Endodermal cell (in vitro differentiated cells): ENCODE data around the gene ISG20L2. TPM values are rescaled to one million over a fixed set of nuclear protein-coding genes. Genes with fewer than 3 reads are reported as not detected.

ENCODE experiments used
- DNase-seq: peaks from one replicate; pipeline ENCODE4 v3.0.0-alpha.2; 2017
- H3K27ac ChIP-seq: 2 replicates; pipeline ENCODE4 v1.5.1; 2013; ENCODE audit warnings: mild to moderate bottlenecking, low read depth, low read length, moderate library complexity
- H3K27me3 ChIP-seq: 2 replicates; pipeline ENCODE4 v1.6.1; 2013; ENCODE audit warnings: mild to moderate bottlenecking, low read length, moderate library complexity; ENCODE audit not compliant: insufficient read depth, control insufficient read depth, poor library complexity, severe bottlenecking
- H3K36me3 ChIP-seq: 2 replicates; pipeline ENCODE4 v1.7.0; 2013; ENCODE audit warnings: mild to moderate bottlenecking, low read length, moderate library complexity; ENCODE audit not compliant: control insufficient read depth, insufficient read depth
- H3K4me1 ChIP-seq: one replicate; pipeline ENCODE4 v1.7.0; 2013; ENCODE audit warnings: low read length; ENCODE audit not compliant: control insufficient read depth, insufficient read depth
- H3K4me3 ChIP-seq: 2 replicates; pipeline ENCODE4 v1.5.1; 2013; ENCODE audit warnings: mild to moderate bottlenecking, low read length, moderate library complexity
- H3K9ac ChIP-seq: 2 replicates; pipeline ENCODE4 v1.6.1; 2013; ENCODE audit warnings: mild to moderate bottlenecking, low read length, moderate library complexity; ENCODE audit not compliant: poor library complexity, severe bottlenecking; ENCODE audit errors: extremely low read depth
- H3K9me3 ChIP-seq: 2 replicates; pipeline ENCODE4 v1.6.1; 2013; ENCODE audit warnings: mild to moderate bottlenecking, low read length, moderate library complexity; ENCODE audit not compliant: control insufficient read depth
- H3K27ac Mint-ChIP-seq: 2 replicates; pipeline ENCODE4 v1.8.0; 2020; ENCODE audit warnings: mixed read lengths
- H3K27me3 Mint-ChIP-seq: 2 replicates; pipeline ENCODE4 v1.8.0; 2021; ENCODE audit warnings: mild to moderate bottlenecking, mixed read lengths; ENCODE audit not compliant: insufficient read depth
- H3K36me3 Mint-ChIP-seq: 2 replicates; pipeline ENCODE4 v1.8.0; 2020; ENCODE audit warnings: low read depth, mixed read lengths
- H3K4me1 Mint-ChIP-seq: 2 replicates; pipeline ENCODE4 v1.8.0; 2020; ENCODE audit warnings: mixed read lengths
- H3K4me3 Mint-ChIP-seq: 2 replicates; pipeline ENCODE4 v1.8.0; 2020; ENCODE audit warnings: mild to moderate bottlenecking, moderate library complexity, mixed read lengths
- H3K9me3 Mint-ChIP-seq: 2 replicates; pipeline ENCODE4 v1.8.0; 2020; ENCODE audit warnings: mild to moderate bottlenecking, mixed read lengths
- WGBS, 2 experiments: methylation state at CpG; one replicate each; pipeline versions ENCODE4 v1.1.5 to v1.1.7; 2013; ENCODE audit warnings: missing lambda C conversion rate in 2 of 2, mixed read lengths in 1 of 2; ENCODE audit not compliant: insufficient coverage in 1 of 2, insufficient read length in 1 of 2; 5-methylcytosine and 5-hydroxymethylcytosine counted together
- total RNA-seq, 2 donors: library from RNA; stranded (reverse); fragmentation: NEBNext Ultra II Directional in 1 of 2; extraction: Animal tissue kit (Norgen Biotek cat#: 25700) in 1 of 2; gene quantifications; 2 replicates in 1 of 2; 3 replicates in 1 of 2; pipeline ENCODE4 v1.2.1, GENCODE V29; 2021
- TF ChIP-seq, protein P1 (sequence below): fragments of 200-600 bp; sonication (generic); conservative IDR thresholded peaks from 2 replicates; pipeline ENCODE4 v1.5.0; 2021; ENCODE audit warnings: antibody characterized with exemption, mild to moderate bottlenecking

The ISG20L2 gene
- total RNA-seq, 2 donors from 2014 or later: 37.2 to 39.9 TPM

DNA sequence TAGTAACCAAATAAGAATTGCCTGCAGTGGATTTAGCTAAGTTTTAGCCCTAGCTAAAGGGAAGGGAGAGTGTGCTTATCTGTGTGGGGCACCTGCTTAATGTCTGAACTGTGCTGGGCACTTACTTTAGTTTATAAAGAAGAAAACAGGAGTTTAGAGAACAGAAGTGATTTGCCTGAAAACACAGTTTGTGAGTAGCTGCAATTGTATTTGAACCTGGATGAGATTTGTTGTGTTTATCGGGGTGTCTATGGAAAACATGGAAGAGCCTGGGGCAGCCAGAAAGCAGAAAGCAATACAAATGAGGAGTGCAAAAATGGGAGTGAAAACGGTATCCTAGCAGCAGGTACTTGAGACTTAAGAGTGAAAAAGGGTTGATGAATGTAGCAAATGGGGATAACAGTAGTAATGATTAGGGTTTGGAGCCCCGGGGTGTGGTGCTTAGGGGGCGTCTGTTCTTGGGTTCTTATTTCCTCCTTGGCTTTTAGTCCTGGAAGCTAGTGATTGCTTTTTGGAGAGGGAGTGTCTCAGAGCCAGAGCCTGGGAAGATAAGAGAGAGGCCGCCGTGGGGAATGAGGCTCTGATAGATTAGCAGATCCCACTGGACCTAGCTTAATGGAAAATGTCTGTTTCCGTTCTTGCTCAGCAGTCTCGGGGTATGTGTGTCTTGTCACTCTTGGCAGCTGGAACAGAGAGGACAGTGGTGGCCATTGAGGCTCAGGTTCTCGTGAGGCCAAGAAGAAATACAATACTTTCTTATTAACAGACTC is 44.3 kb upstream of the ISG20L2 start:
- H3K9ac ChIP-seq: no peak overlapping the region
- H3K27me3 Mint-ChIP-seq: no peaks in the 10 kb centered on the region
- 76 to 85% methylated on average over 9 of the region's 9 CpGs for WGBS, 2 experiments
- DNase-seq: no peak
- no peak overlapping the region for H3K4me3 Mint-ChIP-seq
- peak overlapping the region; percentile 18 for H3K27ac Mint-ChIP-seq
- no peaks in the 10 kb centered on the region for H3K27me3 ChIP-seq
- H3K4me3 ChIP-seq: peak overlapping the region; percentile 65
- peaks cover 7% of the 10 kb centered on the region for H3K4me1 ChIP-seq
- no peaks in the 10 kb centered on the region for H3K9me3 Mint-ChIP-seq
- no peak overlapping the region for H3K27ac ChIP-seq
- TF ChIP-seq, protein P1, sequence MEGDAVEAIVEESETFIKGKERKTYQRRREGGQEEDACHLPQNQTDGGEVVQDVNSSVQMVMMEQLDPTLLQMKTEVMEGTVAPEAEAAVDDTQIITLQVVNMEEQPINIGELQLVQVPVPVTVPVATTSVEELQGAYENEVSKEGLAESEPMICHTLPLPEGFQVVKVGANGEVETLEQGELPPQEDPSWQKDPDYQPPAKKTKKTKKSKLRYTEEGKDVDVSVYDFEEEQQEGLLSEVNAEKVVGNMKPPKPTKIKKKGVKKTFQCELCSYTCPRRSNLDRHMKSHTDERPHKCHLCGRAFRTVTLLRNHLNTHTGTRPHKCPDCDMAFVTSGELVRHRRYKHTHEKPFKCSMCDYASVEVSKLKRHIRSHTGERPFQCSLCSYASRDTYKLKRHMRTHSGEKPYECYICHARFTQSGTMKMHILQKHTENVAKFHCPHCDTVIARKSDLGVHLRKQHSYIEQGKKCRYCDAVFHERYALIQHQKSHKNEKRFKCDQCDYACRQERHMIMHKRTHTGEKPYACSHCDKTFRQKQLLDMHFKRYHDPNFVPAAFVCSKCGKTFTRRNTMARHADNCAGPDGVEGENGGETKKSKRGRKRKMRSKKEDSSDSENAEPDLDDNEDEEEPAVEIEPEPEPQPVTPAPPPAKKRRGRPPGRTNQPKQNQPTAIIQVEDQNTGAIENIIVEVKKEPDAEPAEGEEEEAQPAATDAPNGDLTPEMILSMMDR: no peak
- H3K9me3 ChIP-seq: no peaks in the 10 kb centered on the region
- H3K36me3 Mint-ChIP-seq: peaks cover 29% of the 10 kb centered on the region
- H3K4me1 Mint-ChIP-seq: peaks cover 50% of the 10 kb centered on the region
- H3K36me3 ChIP-seq: peaks cover 35% of the 10 kb centered on the region

DNA sequence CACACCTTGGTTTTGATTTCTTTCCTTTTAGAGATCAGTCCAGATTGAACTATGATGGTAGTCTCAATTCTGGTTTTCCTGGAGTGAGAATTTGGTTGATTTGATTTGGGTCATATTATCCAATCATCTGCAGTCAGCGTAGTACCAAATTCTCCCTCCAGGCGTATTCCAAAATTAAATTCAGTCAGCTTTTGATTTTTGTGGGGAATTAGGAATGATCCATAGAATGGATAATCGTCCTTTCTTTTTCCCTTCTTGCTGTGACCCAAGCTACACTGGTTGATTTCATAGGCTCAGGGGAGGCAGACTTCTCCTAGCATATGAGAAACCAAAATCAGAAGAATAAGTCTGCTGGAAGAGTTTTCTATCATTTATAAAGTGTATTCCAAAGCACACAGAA is 43.7 kb upstream of the ISG20L2 start:
- H3K27me3 ChIP-seq: no peaks in the 10 kb centered on the region
- Mint-ChIP-seq H3K4me1 (peaks cover 45% of the 10 kb centered on the region), H3K27ac (no peak overlapping the region), H3K27me3 (no peaks in the 10 kb centered on the region), H3K36me3 (peaks cover 29% of the 10 kb centered on the region), H3K9me3 (no peaks in the 10 kb centered on the region), H3K4me3 (no peak overlapping the region)
- no peak overlapping the region for H3K27ac ChIP-seq
- H3K9me3 ChIP-seq: no peaks in the 10 kb centered on the region
- DNase-seq: no peak
- 89 to 97% methylated on average over 3 of the region's 3 CpGs for WGBS, 2 experiments
- TF ChIP-seq, protein P1: peak; percentile 10
- H3K9ac ChIP-seq: no peak overlapping the region
- H3K36me3 ChIP-seq: peaks cover 35% of the 10 kb centered on the region
- H3K4me3 ChIP-seq: peak overlapping the region; percentile 65
- H3K4me1 ChIP-seq: peaks cover 7% of the 10 kb centered on the region

DNA sequence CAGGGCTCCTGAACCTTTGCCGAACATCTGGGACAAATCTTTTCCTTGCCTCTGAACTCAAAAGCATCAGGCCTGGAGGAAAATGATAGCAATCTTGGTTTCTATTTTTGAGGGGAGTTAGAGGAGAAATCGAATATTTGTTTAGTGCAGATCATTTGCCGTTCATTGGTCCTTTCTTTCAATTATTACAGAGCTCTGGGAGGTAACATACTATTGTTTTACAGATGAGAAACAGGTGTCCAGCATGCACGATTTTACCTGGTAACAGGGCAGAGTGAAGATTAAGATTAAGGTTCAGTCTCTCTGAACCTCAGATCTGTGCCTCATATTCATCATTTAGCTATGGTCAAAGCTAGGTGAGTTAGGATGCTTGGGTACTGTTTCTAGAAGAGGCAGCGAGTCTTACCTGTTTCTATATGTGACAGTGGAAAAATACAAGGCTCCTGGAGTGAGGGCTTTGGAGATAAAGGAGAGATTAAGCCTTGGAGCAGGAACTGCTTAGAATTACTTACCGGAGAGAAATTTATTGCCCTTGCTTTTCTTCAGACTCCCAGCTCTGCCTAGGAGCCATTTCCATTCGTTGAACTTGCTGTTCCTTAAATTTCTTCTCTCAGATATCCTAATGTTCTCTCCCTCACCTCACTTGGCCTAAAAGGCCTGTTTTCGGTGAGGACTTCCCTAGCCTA is 40.2 kb upstream of the ISG20L2 start:
- H3K9me3 Mint-ChIP-seq: no peaks in the 10 kb centered on the region
- no peaks in the 10 kb centered on the region for H3K27me3 ChIP-seq
- H3K4me3 Mint-ChIP-seq: no peak overlapping the region
- no peak overlapping the region for H3K27ac ChIP-seq
- 39 to 61% methylated on average over 7 to 8 of the region's 8 CpGs for WGBS, 2 experiments
- peaks cover 46% of the 10 kb centered on the region for H3K4me1 Mint-ChIP-seq
- H3K36me3 ChIP-seq: peaks cover 33% of the 10 kb centered on the region
- H3K27me3 Mint-ChIP-seq: no peaks in the 10 kb centered on the region
- H3K4me3 ChIP-seq: peak overlapping the region; percentile 95
- DNase-seq: no peak
- TF ChIP-seq, protein P1: no peak
- peaks cover 10% of the 10 kb centered on the region for H3K4me1 ChIP-seq
- H3K9ac ChIP-seq: peak overlapping the region; percentile 89
- H3K9me3 ChIP-seq: no peaks in the 10 kb centered on the region
- peaks cover 25% of the 10 kb centered on the region for H3K36me3 Mint-ChIP-seq
- no peak overlapping the region for H3K27ac Mint-ChIP-seq
